GM23338 (cell line): ENCODE data around the gene AS3MT. TPM values are rescaled to one million over a fixed set of nuclear protein-coding genes. Genes with fewer than 3 reads are reported as not detected.

Experiments used
- CREB1 ChIP-seq: fragments of 250-450 bp; sonication (Bioruptor Pico); IDR thresholded peaks from 2 replicates; pipeline ENCODE4 v1.5.0; 2020; ENCODE audit warnings: low read depth, mild to moderate bottlenecking, moderate library complexity
- EZH2 ChIP-seq: fragments of 200-600 bp; sonication (generic); IDR thresholded peaks from one replicate; pipeline ENCODE4 v1.8.0; 2017; ENCODE audit warnings: antibody characterized with exemption, mild to moderate bottlenecking, low read depth; ENCODE audit not compliant: unreplicated experiment
- JUNB ChIP-seq: IDR thresholded peaks from one replicate; pipeline ENCODE4 v1.6.1; 2016; ENCODE audit warnings: antibody characterized with exemption; ENCODE audit not compliant: unreplicated experiment
- POLR2AphosphoS5 ChIP-seq: IDR thresholded peaks from 2 replicates; pipeline ENCODE4 v1.6.1; 2016; ENCODE audit warnings: antibody characterized with exemption, low read depth
- STAT1 ChIP-seq: IDR thresholded peaks from one replicate; pipeline ENCODE4 v1.6.1; 2016; ENCODE audit warnings: antibody characterized with exemption; ENCODE audit not compliant: unreplicated experiment
- ZNF114 ChIP-seq: fragments of 250-450 bp; sonication (Bioruptor Pico); IDR thresholded peaks from 2 replicates; pipeline ENCODE4 v1.5.0; 2020; ENCODE audit warnings: mild to moderate bottlenecking, moderate library complexity
- polyA plus RNA-seq: library from polyadenylated mRNA; unstranded; fragments of >200 nt; fragmentation: Nextera tagmentation; extraction: Ambion mirVana; gene quantifications from 2 replicates; pipeline ENCODE4 v1.2.1, GENCODE V29; 2016
- total RNA-seq: library from RNA; depleted of rRNA; stranded (reverse); fragments of >200 nt; shearing (Covaris generic); gene quantifications from 2 replicates; pipeline ENCODE4 v1.2.3, GENCODE V29; 2014
- TF ChIP-seq, protein P1 (sequence below): fragments of 250-450 bp; sonication (Bioruptor Pico); IDR thresholded peaks from 2 replicates; pipeline ENCODE4 v1.5.0; 2020; ENCODE audit warnings: mild to moderate bottlenecking, moderate library complexity
- TF ChIP-seq, protein P2 (sequence below): IDR thresholded peaks from one replicate; pipeline ENCODE4 v1.6.1; 2018; ENCODE audit warnings: antibody characterized with exemption; ENCODE audit not compliant: unreplicated experiment

Gene AS3MT
- total and polyA plus RNA-seq, 2 experiments from 2014 or later: 6.3 to 8.8 TPM

DNA sequence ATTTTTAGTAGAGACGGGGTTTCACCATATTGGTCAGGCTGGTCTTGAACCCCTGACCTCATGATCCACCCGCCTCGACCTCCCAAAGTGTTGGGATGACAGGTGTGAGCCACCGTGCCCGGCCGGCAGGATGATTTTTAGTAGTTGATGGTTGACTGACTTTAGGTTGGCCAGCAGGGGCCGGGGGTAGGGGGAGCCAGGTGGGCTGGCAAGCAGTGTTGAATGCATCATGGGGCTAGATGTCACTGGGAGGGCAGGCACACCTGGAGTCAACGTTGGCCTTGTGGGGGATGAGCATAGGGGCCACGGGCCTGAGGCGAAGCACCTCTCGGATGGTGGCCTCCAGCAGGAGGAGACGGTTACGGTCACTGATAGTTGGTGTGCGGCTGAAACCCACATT lies 37.0 kb upstream of the AS3MT start (continued):
- TF ChIP-seq, protein P1, sequence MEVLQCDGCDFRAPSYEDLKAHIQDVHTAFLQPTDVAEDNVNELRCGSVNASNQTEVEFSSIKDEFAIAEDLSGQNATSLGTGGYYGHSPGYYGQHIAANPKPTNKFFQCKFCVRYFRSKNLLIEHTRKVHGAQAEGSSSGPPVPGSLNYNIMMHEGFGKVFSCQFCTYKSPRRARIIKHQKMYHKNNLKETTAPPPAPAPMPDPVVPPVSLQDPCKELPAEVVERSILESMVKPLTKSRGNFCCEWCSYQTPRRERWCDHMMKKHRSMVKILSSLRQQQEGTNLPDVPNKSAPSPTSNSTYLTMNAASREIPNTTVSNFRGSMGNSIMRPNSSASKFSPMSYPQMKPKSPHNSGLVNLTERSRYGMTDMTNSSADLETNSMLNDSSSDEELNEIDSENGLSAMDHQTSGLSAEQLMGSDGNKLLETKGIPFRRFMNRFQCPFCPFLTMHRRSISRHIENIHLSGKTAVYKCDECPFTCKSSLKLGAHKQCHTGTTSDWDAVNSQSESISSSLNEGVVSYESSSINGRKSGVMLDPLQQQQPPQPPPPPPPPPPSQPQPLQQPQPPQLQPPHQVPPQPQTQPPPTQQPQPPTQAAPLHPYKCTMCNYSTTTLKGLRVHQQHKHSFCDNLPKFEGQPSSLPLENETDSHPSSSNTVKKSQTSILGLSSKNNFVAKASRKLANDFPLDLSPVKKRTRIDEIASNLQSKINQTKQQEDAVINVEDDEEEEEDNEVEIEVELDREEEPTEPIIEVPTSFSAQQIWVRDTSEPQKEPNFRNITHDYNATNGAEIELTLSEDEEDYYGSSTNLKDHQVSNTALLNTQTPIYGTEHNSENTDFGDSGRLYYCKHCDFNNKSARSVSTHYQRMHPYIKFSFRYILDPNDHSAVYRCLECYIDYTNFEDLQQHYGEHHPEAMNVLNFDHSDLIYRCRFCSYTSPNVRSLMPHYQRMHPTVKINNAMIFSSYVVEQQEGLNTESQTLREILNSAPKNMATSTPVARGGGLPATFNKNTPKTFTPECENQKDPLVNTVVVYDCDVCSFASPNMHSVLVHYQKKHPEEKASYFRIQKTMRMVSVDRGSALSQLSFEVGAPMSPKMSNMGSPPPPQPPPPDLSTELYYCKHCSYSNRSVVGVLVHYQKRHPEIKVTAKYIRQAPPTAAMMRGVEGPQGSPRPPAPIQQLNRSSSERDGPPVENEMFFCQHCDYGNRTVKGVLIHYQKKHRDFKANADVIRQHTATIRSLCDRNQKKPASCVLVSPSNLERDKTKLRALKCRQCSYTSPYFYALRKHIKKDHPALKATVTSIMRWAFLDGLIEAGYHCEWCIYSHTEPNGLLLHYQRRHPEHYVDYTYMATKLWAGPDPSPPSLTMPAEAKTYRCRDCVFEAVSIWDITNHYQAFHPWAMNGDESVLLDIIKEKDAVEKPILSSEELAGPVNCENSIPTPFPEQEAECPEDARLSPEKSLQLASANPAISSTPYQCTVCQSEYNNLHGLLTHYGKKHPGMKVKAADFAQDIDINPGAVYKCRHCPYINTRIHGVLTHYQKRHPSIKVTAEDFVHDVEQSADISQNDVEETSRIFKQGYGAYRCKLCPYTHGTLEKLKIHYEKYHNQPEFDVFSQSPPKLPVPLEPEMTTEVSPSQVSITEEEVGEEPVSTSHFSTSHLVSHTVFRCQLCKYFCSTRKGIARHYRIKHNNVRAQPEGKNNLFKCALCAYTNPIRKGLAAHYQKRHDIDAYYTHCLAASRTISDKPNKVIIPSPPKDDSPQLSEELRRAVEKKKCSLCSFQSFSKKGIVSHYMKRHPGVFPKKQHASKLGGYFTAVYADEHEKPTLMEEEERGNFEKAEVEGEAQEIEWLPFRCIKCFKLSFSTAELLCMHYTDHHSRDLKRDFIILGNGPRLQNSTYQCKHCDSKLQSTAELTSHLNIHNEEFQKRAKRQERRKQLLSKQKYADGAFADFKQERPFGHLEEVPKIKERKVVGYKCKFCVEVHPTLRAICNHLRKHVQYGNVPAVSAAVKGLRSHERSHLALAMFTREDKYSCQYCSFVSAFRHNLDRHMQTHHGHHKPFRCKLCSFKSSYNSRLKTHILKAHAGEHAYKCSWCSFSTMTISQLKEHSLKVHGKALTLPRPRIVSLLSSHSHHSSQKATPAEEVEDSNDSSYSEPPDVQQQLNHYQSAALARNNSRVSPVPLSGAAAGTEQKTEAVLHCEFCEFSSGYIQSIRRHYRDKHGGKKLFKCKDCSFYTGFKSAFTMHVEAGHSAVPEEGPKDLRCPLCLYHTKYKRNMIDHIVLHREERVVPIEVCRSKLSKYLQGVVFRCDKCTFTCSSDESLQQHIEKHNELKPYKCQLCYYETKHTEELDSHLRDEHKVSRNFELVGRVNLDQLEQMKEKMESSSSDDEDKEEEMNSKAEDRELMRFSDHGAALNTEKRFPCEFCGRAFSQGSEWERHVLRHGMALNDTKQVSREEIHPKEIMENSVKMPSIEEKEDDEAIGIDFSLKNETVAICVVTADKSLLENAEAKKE: no peak
- TF ChIP-seq STAT1 (no peak), CREB1 (CRISPR knock-in tag) (no peak), JUNB (no peak), POLR2AphosphoS5 (no peak), EZH2 (no peak), ZNF114 (no peak)
- TF ChIP-seq, protein P2, sequence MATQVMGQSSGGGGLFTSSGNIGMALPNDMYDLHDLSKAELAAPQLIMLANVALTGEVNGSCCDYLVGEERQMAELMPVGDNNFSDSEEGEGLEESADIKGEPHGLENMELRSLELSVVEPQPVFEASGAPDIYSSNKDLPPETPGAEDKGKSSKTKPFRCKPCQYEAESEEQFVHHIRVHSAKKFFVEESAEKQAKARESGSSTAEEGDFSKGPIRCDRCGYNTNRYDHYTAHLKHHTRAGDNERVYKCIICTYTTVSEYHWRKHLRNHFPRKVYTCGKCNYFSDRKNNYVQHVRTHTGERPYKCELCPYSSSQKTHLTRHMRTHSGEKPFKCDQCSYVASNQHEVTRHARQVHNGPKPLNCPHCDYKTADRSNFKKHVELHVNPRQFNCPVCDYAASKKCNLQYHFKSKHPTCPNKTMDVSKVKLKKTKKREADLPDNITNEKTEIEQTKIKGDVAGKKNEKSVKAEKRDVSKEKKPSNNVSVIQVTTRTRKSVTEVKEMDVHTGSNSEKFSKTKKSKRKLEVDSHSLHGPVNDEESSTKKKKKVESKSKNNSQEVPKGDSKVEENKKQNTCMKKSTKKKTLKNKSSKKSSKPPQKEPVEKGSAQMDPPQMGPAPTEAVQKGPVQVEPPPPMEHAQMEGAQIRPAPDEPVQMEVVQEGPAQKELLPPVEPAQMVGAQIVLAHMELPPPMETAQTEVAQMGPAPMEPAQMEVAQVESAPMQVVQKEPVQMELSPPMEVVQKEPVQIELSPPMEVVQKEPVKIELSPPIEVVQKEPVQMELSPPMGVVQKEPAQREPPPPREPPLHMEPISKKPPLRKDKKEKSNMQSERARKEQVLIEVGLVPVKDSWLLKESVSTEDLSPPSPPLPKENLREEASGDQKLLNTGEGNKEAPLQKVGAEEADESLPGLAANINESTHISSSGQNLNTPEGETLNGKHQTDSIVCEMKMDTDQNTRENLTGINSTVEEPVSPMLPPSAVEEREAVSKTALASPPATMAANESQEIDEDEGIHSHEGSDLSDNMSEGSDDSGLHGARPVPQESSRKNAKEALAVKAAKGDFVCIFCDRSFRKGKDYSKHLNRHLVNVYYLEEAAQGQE: no peak
